Neural progenitor cell (in vitro differentiated cells): Measurements from ENCODE around the gene CPXM2.

Experiments used
- EZH2 ChIP-seq: fragments of 200-600 bp; sonication (generic); IDR thresholded peaks from 2 replicates; pipeline ENCODE4 v1.6.1; 2017; ENCODE audit warnings: antibody characterized with exemption, mild to moderate bottlenecking, moderate library complexity
- TF ChIP-seq, protein P1 (sequence below): fragments of 200-600 bp; sonication (generic); IDR thresholded peaks from 2 replicates; pipeline ENCODE4 v1.5.1; 2017; ENCODE audit warnings: antibody characterized with exemption, mild to moderate bottlenecking

DNA sequence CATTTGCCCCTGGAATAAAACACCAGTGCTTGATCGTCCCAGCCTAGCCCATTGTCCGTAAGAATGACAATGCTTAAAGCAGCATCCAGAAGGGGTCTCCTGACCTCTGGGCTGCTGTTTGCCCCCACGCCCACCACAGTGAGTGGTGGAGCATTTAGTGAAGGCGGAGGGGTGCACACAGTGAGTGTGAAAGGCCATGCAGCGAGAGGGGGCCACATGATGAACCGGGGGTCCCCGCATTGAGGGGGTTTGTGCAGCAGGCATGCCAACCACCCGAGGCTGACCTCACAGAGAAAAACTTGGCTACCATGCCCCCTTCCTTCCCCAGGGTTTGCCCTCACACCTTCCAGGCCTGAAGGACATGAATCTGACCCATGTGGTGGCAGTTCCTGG lies 28.4 kb downstream of the CPXM2 start:
- TF ChIP-seq, protein P1, sequence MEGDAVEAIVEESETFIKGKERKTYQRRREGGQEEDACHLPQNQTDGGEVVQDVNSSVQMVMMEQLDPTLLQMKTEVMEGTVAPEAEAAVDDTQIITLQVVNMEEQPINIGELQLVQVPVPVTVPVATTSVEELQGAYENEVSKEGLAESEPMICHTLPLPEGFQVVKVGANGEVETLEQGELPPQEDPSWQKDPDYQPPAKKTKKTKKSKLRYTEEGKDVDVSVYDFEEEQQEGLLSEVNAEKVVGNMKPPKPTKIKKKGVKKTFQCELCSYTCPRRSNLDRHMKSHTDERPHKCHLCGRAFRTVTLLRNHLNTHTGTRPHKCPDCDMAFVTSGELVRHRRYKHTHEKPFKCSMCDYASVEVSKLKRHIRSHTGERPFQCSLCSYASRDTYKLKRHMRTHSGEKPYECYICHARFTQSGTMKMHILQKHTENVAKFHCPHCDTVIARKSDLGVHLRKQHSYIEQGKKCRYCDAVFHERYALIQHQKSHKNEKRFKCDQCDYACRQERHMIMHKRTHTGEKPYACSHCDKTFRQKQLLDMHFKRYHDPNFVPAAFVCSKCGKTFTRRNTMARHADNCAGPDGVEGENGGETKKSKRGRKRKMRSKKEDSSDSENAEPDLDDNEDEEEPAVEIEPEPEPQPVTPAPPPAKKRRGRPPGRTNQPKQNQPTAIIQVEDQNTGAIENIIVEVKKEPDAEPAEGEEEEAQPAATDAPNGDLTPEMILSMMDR: no peak
- TF ChIP-seq EZH2: no peak
